ENCODE results near the gene P2RX5.
A peak's percentile ranks its signal among the peaks of the same experiment; 100 is the strongest.

P2RX5 gene

DNA sequence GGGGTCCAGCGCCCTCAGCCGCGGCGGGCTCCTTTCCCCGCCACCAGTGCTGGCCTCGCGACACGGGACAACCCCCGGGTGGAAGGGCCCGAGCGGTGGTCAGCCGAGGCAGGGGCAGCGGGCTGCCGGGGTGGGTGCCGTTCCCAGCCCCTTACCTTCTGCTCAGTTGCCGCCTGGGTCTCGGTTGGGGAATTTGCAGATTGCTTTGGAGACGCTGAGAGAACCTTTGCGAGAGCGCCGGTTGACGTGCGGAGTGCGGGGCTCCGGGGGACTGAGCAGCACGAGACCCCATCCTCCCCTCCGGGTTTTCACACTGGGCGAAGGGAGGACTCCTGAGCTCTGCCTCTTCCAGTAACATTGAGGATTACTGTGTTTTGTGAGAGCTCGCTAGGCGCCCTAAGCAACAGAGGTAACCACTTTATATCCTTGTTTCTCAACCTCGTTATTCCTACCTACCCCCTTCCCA, 59.0 kb downstream of the P2RX5 start:
- no peaks in the 10 kb centered on the region for H3K27me3 ChIP-seq (ENCODE audit: control insufficient read depth, insufficient read depth, low read length)
- H3K9ac ChIP-seq (ENCODE audit: low read depth, low read length): peak overlapping the region; percentile 90; the same call in 1 of the 2 replicates
- H3K4me1 ChIP-seq (ENCODE audit: control insufficient read depth, insufficient read depth, low read length): peaks cover 13% of the 10 kb centered on the region
- peak overlapping the region; percentile 99 for H3K27ac ChIP-seq (ENCODE audit: low read depth, low read length)
- H3K36me3 ChIP-seq (ENCODE audit: control insufficient read depth, insufficient read depth, low read length): peaks cover 20% of the 10 kb centered on the region
- H3K4me3 ChIP-seq (ENCODE audit: low read depth, low read length): peak overlapping the region; percentile 88
- H3K9me3 ChIP-seq (ENCODE audit: control insufficient read depth, insufficient read depth, low read length): no peaks in the 10 kb centered on the region

DNA sequence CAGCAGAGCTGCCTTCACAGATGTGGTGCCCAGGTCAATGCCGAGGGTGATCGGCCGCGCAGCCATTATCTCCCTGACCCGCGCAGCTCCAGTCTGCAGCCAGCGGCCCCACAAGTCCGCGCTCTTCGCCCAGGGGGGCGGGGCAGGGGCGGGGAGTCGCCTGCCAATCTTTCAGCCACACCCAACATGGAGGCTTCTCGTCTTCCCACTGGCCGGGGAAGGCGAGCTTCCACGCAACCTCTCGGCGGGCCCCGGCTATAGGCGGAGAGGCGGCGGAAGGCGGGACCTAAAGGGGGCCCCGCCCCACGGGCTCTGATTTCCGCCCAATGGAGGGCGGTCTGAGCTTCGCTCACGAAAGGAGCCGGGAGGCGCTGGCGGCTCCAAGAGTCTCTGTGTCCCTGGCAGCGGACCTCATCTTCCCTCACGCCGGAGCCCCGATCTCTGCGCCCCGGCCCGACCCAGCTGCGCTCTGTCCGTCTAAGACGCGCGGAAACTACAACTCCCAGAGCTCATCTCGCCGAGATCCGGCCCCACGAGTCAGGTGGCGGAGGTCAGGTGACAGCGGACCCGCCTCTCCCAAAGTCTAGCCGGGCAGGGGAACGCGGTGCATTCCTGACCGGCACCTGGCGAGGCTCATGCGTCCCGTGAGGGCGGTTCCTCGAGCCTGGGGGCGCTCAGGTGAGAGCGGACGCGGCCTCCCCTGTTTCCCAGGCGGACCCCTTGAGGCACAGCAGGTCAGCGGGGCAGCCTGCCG, 59.6 kb downstream of the P2RX5 start, which contains the start of the genes CTNS and SHPK:
Gene CTNS (plus strand): TSS at position 607 of the 754 bp plus-strand sequence. CDS start 3,447 bp downstream, outside the sequence.
Gene SHPK (minus strand): TSS at position 97 of the 754 bp plus-strand sequence. CDS start 31 bp downstream, at position 66.
- Histone ChIP-seq H3K27ac (ENCODE audit: low read depth, low read length) (peak within 1 kb of the TSS; percentile 99), H3K9ac (ENCODE audit: low read depth, low read length) (peak within 1 kb of the TSS; percentile 90), H3K27me3 (ENCODE audit: control insufficient read depth, insufficient read depth, low read length) (no peaks in the 10 kb centered on the region), H3K4me3 (ENCODE audit: low read depth, low read length) (peak within 1 kb of the TSS; percentile 88), H3K36me3 (ENCODE audit: control insufficient read depth, insufficient read depth, low read length) (peaks cover 16% of the 10 kb centered on the region), H3K4me1 (ENCODE audit: control insufficient read depth, insufficient read depth, low read length) (peaks cover 8% of the 10 kb centered on the region), H3K9me3 (ENCODE audit: control insufficient read depth, insufficient read depth, low read length) (no peaks in the 10 kb centered on the region)

DNA sequence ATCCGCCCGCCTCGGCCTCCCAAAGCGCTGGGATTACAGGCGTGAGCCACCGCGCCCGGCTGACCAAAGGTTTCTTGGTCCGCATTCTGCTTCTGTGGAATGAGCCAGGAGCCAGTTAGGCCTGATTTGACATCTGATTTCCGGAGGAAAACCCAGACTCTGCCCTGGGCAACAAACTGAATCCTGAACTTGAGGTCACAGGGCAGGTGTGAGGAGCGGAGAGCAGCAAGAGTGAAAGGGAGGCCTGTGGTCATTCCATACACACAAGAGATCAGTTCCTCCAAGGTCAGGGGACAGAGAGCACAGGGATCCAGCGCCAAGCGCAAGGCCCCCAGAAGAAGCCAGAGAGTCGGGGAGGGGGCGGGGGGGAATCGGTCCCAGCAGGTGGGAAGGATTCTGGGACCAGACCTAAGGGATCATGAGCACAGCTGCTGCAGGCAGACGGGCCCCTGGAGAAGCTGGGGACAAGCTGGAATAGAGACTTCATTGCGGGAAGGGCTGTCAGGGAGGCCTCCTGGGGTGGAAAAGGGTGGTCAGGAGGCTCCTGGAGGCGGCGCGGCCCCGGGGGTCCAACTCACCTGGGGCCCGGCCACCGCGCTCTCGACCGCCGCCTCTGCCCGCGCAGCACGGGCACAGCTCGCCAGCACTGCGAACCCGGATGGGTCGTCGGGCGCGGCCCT, 60.3 kb downstream of the P2RX5 start:
- H3K27ac ChIP-seq (ENCODE audit: low read depth, low read length): peak overlapping the region; percentile 68
- H3K4me3 ChIP-seq (ENCODE audit: low read depth, low read length): peak overlapping the region; percentile 88
- peaks cover 19% of the 10 kb centered on the region for H3K36me3 ChIP-seq (ENCODE audit: control insufficient read depth, insufficient read depth, low read length)
- H3K4me1 ChIP-seq (ENCODE audit: control insufficient read depth, insufficient read depth, low read length): peaks cover 5% of the 10 kb centered on the region; the same call in 1 of the 2 replicates
- H3K9me3 ChIP-seq (ENCODE audit: control insufficient read depth, insufficient read depth, low read length): no peaks in the 10 kb centered on the region
- H3K27me3 ChIP-seq (ENCODE audit: control insufficient read depth, insufficient read depth, low read length): no peaks in the 10 kb centered on the region
- H3K9ac ChIP-seq (ENCODE audit: low read depth, low read length): peak overlapping the region; percentile 67

DNA sequence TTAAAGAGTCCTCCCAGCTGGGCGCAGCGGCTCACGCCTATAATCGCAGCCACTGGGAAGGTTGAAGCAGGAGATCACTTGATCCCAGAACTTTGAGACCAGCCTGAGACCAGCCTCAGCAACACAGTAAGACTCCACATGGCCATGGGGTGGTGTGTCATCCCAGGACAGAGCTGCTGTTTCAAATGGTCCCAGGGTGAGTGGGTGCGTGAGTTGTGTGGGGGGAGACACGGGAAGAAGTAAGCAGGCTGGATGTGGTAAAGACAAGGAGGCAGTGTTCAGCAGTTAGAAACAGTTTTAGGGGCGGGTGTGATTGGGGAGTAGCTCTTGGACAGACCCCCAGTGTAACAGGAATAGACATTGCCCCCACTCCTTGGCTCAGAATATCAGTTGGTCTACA, 63.7 kb downstream of the P2RX5 start:
- no peak overlapping the region for H3K9ac ChIP-seq (ENCODE audit: low read depth, low read length)
- no peak overlapping the region for H3K27ac ChIP-seq (ENCODE audit: low read depth, low read length)
- H3K4me3 ChIP-seq (ENCODE audit: low read depth, low read length): no peak overlapping the region
- H3K4me1 ChIP-seq (ENCODE audit: control insufficient read depth, insufficient read depth, low read length): no peaks in the 10 kb centered on the region
- no peaks in the 10 kb centered on the region for H3K27me3 ChIP-seq (ENCODE audit: control insufficient read depth, insufficient read depth, low read length)
- peaks cover 39% of the 10 kb centered on the region for H3K36me3 ChIP-seq (ENCODE audit: control insufficient read depth, insufficient read depth, low read length)
- H3K9me3 ChIP-seq (ENCODE audit: control insufficient read depth, insufficient read depth, low read length): no peaks in the 10 kb centered on the region

DNA sequence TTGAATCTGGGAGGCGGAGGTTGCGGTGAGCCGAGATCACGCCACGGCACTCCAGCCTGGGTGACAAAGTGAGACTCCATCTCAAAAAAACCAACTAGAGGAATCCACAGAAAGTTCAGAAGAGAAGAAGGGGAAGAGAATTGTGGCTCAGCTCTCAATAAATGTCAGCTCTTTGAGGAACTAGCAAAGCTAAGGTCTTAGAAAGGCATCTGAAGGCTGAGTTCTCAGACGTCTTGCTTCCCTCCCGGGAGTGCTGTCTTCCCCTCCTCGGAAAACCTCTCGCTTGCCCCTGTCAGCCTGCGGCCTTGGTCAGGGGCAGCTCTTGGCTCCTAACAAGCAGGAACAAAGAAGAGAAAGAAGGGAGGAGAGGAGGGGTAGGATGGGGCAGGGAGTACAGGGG, 65.2 kb downstream of the P2RX5 start:
- H3K4me1 ChIP-seq (ENCODE audit: control insufficient read depth, insufficient read depth, low read length): no peaks in the 10 kb centered on the region
- H3K27ac ChIP-seq (ENCODE audit: low read depth, low read length): no peak overlapping the region
- no peak overlapping the region for H3K4me3 ChIP-seq (ENCODE audit: low read depth, low read length)
- H3K9ac ChIP-seq (ENCODE audit: low read depth, low read length): no peak overlapping the region
- H3K27me3 ChIP-seq (ENCODE audit: control insufficient read depth, insufficient read depth, low read length): no peaks in the 10 kb centered on the region
- H3K36me3 ChIP-seq (ENCODE audit: control insufficient read depth, insufficient read depth, low read length): peaks cover 50% of the 10 kb centered on the region
- H3K9me3 ChIP-seq (ENCODE audit: control insufficient read depth, insufficient read depth, low read length): no peaks in the 10 kb centered on the region

DNA sequence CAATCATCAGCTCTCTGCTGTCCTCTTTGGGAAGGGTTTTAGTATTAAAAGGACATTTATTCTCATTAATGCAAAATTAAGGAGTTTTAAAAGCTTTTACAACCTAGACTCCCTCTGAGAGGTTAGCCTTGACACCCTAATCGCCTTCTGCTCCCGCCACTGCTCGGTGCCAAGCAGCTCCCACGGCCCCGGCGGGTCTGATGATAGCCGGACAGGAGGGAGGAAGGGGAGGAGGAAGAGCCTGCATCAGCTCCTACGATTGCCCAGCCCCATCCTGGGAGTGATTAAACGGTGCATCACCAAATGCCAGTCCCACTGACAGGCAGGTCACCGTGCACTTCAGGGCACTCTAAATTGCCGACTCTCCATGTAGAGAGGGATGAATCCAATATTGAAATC, 68.2 kb downstream of the P2RX5 start:
- no peaks in the 10 kb centered on the region for H3K9me3 ChIP-seq (ENCODE audit: control insufficient read depth, insufficient read depth, low read length)
- peaks cover 71% of the 10 kb centered on the region for H3K36me3 ChIP-seq (ENCODE audit: control insufficient read depth, insufficient read depth, low read length)
- H3K27me3 ChIP-seq (ENCODE audit: control insufficient read depth, insufficient read depth, low read length): no peaks in the 10 kb centered on the region
- no peak overlapping the region for H3K9ac ChIP-seq (ENCODE audit: low read depth, low read length)
- H3K27ac ChIP-seq (ENCODE audit: low read depth, low read length): no peak overlapping the region
- H3K4me3 ChIP-seq (ENCODE audit: low read depth, low read length): no peak overlapping the region
- H3K4me1 ChIP-seq (ENCODE audit: control insufficient read depth, insufficient read depth, low read length): no peaks in the 10 kb centered on the region

DNA sequence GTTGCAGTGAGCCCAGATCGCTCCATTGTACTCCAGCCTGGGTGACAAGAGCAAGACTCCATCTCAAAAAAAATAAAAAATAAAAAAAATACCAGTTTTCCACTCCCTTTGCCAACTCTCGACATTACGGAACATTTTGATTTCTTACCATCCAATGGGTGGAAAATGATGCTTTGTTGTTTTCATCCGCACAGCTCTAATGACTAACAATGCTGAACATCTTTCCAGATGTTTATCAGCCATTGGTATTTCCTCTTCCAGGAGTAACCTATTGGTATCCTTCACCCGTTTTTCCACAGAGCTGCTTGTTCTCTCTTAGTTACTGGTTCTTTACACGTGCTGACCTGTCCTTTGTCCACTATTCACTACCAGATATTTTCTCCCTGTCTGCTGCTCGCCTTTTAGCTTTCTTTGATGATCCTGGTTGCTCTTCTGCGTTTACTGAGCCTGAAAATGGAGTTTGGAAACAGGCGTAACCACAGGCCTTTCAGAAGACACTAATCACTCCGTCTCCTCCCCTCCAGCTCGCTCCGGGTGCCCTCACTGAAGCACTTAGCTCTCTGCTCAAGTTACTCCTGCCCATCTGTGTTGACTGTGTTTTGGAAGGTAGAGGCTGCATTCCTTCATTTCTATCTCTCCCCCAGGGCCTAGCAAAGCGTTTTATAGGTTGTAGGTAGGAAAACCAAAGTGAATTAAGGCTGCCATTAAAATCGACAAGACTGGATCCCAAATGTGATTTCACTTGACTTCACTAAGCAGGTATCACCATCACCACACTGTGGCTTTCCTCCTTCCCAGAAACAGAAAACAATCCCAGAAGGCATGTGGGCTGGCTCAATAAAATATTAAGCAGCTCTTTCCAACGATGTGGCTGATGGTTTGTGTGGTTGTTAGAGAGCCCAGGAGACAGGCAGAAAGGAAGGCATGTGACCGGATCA, 68.9 kb downstream of the P2RX5 start:
- peaks cover 71% of the 10 kb centered on the region for H3K36me3 ChIP-seq (ENCODE audit: control insufficient read depth, insufficient read depth, low read length)

More for the DNA sequence above, 68.9 kb downstream of the P2RX5 start:
- H3K27ac ChIP-seq (ENCODE audit: low read depth, low read length): no peak overlapping the region
- H3K9me3 ChIP-seq (ENCODE audit: control insufficient read depth, insufficient read depth, low read length): no peaks in the 10 kb centered on the region
- no peaks in the 10 kb centered on the region for H3K4me1 ChIP-seq (ENCODE audit: control insufficient read depth, insufficient read depth, low read length)
- no peaks in the 10 kb centered on the region for H3K27me3 ChIP-seq (ENCODE audit: control insufficient read depth, insufficient read depth, low read length)
- no peak overlapping the region for H3K9ac ChIP-seq (ENCODE audit: low read depth, low read length)
- no peak overlapping the region for H3K4me3 ChIP-seq (ENCODE audit: low read depth, low read length)

Data from HUES48 (cell line).